ENCODE measurements around the gene MIEF2. TPM values are rescaled to one million over a fixed set of nuclear protein-coding genes. Genes with fewer than 3 reads are reported as not detected.

The MIEF2 gene
- total RNA-seq, 4 donors from 2014 or later, result 19.5 to 39.2 (median 27.5) TPM

- DNase-seq (ENCODE audit: low spot score in 2 of 2), result peak in 1 of 2 donors; percentile 64
- Histone ChIP-seq H3K4me1 (peaks cover 30% of the 10 kb centered on the region), H3K27ac (no peak overlapping the region), H3K4me3 (no peak overlapping the region), H3K9me3 (no peaks in the 10 kb centered on the region), H3K36me3 (peaks cover 66% of the 10 kb centered on the region), H3K27me3 (no peaks in the 10 kb centered on the region)
- TF ChIP-seq POLR2AphosphoS5 (IDR thresholded peaks at IDR 0.05) (no peak), POLR2A (IDR thresholded peaks at IDR 0.05) (no peak), CTCF (IDR thresholded peaks at IDR 0.05) (no peak), EP300 (IDR thresholded peaks at IDR 0.05) (no peak)
- 84% methylated on average over 18 of the region's 27 CpGs for WGBS
These were observed 6.3 kb upstream of the MIEF2 start for GRCh38 chr17:18253947-18254821.

GRCh38 chr17:18254888-18255649 lies 5.4 kb upstream of the MIEF2 start:
- peaks cover 38% of the 10 kb centered on the region for H3K4me1 ChIP-seq

GRCh38 chr17:18256351-18256750 lies 4.1 kb upstream of the MIEF2 start:
- peaks cover 35% of the 10 kb centered on the region for H3K4me1 ChIP-seq
- TF ChIP-seq POLR2AphosphoS5 (IDR thresholded peaks at IDR 0.05) (no peak), CTCF (IDR thresholded peaks at IDR 0.05) (no peak)
- H3K27ac ChIP-seq, result no peak overlapping the region
- 79% methylated on average over 2 of the region's 11 CpGs for WGBS
- H3K36me3 ChIP-seq, result peaks cover 50% of the 10 kb centered on the region
- no peaks in the 10 kb centered on the region for H3K9me3 ChIP-seq
- peak overlapping the region; percentile 75 for H3K4me3 ChIP-seq
- H3K27me3 ChIP-seq, result no peaks in the 10 kb centered on the region
- DNase-seq (ENCODE audit: low spot score in 2 of 2), result no peak

More at GRCh38 chr17:18254888-18255649, 5.4 kb upstream of the MIEF2 start:
- Histone ChIP-seq H3K9me3 (no peaks in the 10 kb centered on the region), H3K27ac (no peak overlapping the region), H3K36me3 (peaks cover 63% of the 10 kb centered on the region), H3K4me3 (no peak overlapping the region), H3K27me3 (no peaks in the 10 kb centered on the region)
- TF ChIP-seq CTCF (IDR thresholded peaks at IDR 0.05) (no peak), EP300 (IDR thresholded peaks at IDR 0.05) (no peak), POLR2A (IDR thresholded peaks at IDR 0.05) (no peak), POLR2AphosphoS5 (IDR thresholded peaks at IDR 0.05) (no peak)
- no peak for DNase-seq (ENCODE audit: low spot score in 2 of 2)
- 96% methylated on average over 8 of the region's 8 CpGs for WGBS

- Histone ChIP-seq H3K36me3 (peaks cover 46% of the 10 kb centered on the region), H3K4me1 (peaks cover 39% of the 10 kb centered on the region)
These were observed 3.7 kb upstream of the MIEF2 start for GRCh38 chr17:18256776-18257175.

More at GRCh38 chr17:18256776-18257175, 3.7 kb upstream of the MIEF2 start:
- H3K27me3 ChIP-seq, result no peaks in the 10 kb centered on the region
- no peaks in the 10 kb centered on the region for H3K9me3 ChIP-seq
- H3K27ac ChIP-seq, result no peak overlapping the region
- DNase-seq (ENCODE audit: low spot score in 2 of 2), result no peak
- 83% methylated on average over 1 of the region's 7 CpGs for WGBS
- TF ChIP-seq POLR2AphosphoS5 (IDR thresholded peaks at IDR 0.05) (no peak), POLR2A (IDR thresholded peaks at IDR 0.05) (no peak), EP300 (IDR thresholded peaks at IDR 0.05) (no peak), CTCF (IDR thresholded peaks at IDR 0.05) (no peak)
- peak overlapping the region; percentile 75 for H3K4me3 ChIP-seq
